GM12865 (cell line): ENCODE data around the gene DNAJC3.
"Not testable (repeated sequence)": the region's sequence is repeated elsewhere in the genome, so short reads cannot be mapped to it uniquely, and the experiment has no call there.

Experiments
- DNase-seq: peaks from one replicate; pipeline ENCODE4 v3.0.0; 2010; ENCODE audit warnings: low read depth
- H3K4me3 ChIP-seq: 2 replicates; pipeline ENCODE4 v1.5.1; 2011; ENCODE audit warnings: mild to moderate bottlenecking, low read depth, low read length, control low read depth
- TF ChIP-seq, protein P1 (sequence below): IDR thresholded peaks from 2 replicates; pipeline ENCODE4 v1.5.1; 2011; ENCODE audit warnings: low read length, control low read depth, low read depth, inconsistent platforms; ENCODE audit not compliant: insufficient read depth; ENCODE audit errors: missing control alignments

DNAJC3 gene

DNA sequence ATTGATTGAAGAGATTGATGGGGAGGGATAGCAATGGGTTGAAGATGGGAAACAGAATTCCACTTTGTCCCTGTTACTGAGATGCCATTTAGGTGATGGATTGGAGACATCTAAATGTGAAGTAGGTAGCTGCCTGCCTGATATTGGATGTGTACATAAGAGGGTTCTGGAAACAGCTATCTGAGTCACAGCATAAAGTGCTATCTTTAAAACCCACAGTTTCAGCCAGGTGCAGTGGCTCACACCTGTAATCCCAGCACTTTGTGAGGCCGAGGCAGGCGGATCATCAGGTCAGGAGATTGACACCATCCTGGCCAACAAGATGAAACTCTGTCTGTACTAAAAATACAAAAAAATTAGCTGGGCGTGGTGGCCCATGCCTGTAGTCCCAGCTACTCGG, 72.6 kb downstream of the DNAJC3 start:
- no peak overlapping the region for H3K4me3 ChIP-seq
- no peak for DNase-seq
- TF ChIP-seq, protein P1, sequence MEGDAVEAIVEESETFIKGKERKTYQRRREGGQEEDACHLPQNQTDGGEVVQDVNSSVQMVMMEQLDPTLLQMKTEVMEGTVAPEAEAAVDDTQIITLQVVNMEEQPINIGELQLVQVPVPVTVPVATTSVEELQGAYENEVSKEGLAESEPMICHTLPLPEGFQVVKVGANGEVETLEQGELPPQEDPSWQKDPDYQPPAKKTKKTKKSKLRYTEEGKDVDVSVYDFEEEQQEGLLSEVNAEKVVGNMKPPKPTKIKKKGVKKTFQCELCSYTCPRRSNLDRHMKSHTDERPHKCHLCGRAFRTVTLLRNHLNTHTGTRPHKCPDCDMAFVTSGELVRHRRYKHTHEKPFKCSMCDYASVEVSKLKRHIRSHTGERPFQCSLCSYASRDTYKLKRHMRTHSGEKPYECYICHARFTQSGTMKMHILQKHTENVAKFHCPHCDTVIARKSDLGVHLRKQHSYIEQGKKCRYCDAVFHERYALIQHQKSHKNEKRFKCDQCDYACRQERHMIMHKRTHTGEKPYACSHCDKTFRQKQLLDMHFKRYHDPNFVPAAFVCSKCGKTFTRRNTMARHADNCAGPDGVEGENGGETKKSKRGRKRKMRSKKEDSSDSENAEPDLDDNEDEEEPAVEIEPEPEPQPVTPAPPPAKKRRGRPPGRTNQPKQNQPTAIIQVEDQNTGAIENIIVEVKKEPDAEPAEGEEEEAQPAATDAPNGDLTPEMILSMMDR: no peak

DNA sequence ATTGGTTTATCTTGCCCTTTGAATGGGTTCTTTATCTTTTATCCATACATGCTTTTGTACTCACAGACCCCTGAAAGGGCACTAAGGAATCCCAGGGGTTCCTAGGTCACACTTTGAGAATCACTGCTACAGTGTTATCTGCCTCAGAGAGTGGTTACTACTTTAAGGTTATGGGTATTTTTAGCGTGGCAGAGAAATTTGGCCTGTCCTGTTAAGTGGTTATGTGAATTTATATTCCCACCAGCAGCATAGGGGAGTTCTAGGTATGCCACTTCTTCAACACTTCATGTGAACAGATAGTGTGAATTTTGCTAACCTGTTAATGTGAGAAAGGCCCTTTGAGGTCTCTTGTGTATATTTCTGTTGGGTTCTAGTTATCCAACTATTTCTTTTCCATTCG, 75.7 kb downstream of the DNAJC3 start:
- TF ChIP-seq, protein P1: no peak
- no peak for DNase-seq
- H3K4me3 ChIP-seq: no peak overlapping the region

DNA sequence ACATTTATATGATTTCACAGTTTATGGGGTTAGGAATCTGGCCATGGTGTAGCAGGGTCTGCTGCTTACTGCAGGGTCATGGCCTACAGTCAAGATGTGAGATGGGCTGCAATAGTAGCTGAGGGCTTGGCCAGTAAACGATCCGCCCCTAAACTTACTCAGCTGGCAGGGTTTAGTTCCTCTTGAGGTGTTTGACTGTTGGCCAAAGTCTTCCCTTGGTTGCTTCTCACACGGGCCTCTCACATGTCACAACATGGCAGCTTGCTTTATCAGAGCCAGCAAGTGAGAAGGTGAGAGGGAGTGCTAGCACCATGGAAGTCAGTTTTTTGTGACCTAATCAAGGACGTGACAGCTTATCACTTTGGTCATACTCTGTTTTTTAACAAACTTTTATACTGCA, 77.1 kb downstream of the DNAJC3 start:
- H3K4me3 ChIP-seq: no peak overlapping the region
- DNase-seq: no peak
- TF ChIP-seq, protein P1: no peak

DNA sequence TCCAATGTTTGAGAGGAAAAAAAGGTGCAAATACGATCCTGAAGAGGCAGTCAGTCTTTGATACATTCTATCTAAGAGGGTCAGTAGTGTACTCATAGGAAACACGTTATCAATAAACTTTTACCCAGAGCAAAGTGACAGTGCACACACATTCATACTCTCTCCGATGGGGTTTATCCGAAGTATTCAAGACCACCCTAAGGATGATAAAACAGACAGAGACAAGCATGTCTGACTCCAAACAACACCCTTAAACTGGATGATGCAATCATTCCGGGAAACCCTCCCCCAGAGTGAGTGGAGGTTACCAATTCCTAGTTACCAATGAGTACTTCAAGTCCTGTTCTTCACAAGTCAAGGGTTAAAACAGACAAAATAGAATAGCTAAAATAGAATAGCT, 79.1 kb downstream of the DNAJC3 start:
- DNase-seq: no peak
- TF ChIP-seq, protein P1: no peak
- H3K4me3 ChIP-seq: no peak overlapping the region

DNA sequence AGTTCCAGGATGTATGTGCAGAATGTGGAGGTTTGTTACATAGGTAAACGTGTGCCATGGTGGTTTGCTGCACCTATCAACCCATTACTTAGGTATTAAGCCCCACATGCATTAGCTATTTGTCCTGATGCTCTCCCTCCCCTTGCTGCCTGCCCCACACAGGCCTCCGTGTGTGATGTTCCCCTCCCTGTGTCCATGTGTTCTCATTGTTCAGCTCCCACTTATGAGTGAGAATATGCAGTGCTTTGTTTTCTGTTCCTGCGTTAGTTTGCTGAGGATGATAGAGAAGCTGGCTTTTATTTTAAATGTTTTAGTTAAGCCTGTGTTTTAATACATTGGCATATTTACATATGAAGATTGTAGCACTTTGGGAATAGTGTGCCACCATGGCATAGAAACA, 85.7 kb downstream of the DNAJC3 start:
- DNase-seq, H3K4me3 ChIP-seq: not testable (repeated sequence)

GRCh38 chr13:95763601-95764000, 86.7 kb downstream of the DNAJC3 start:
- TF ChIP-seq, protein P1: no peak
- H3K4me3 ChIP-seq: no peak overlapping the region
- no peak for DNase-seq

- TF ChIP-seq, protein P1: no peak
- no peak overlapping the region for H3K4me3 ChIP-seq
- DNase-seq: no peak
Measured at GRCh38 chr13:95771905-95772304, 95.0 kb downstream of the DNAJC3 start.

DNA sequence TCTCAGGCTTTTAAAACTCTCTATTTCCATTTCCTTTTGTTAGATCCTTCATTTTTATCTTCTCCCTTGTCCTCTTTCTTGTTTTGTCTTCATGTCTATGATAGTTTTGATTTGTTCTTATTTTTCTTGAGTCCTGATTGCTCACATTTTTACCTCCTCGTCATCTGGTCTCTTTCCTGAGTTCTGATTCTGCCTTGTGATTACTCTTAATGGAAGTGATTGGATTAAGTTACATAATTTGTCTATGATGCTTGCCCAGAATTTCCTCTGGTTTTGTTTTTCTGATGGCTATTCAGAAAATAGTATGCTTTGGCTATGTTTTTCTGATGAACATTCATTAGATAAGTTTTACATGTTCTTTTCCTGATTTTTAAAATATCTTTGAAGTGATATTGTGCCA, 102.6 kb downstream of the DNAJC3 start:
- TF ChIP-seq, protein P1: no peak
- no peak for DNase-seq

More for the DNA sequence above, 102.6 kb downstream of the DNAJC3 start:
- H3K4me3 ChIP-seq: no peak overlapping the region
